ENCODE data around the gene SELENOS.
"Not testable (repeated sequence)": the region's sequence is repeated elsewhere in the genome, so short reads cannot be mapped to it uniquely, and the experiment has no call there.

The SELENOS gene

GRCh38 chr15:101309436-101310160 lies 32.3 kb upstream of the SELENOS start:
- no peak for DNase-seq

- no peak for DNase-seq
Measured at GRCh38 chr15:101308604-101309435, 31.5 kb upstream of the SELENOS start.

- no peak for DNase-seq
Measured at GRCh38 chr15:101307897-101308603, 30.8 kb upstream of the SELENOS start.

- DNase-seq, result no peak
Measured at GRCh38 chr15:101307048-101307896, 30.0 kb upstream of the SELENOS start.

GRCh38 chr15:101306341-101307047 lies 29.2 kb upstream of the SELENOS start:
- DNase-seq, result no peak

GRCh38 chr15:101305820-101306255 lies 28.6 kb upstream of the SELENOS start:
- no peak for DNase-seq

GRCh38 chr15:101303408-101303807 lies 26.1 kb upstream of the SELENOS start:
- DNase-seq, result no peak

- no peak for DNase-seq
Measured at GRCh38 chr15:101296418-101297405, 19.4 kb upstream of the SELENOS start.

- DNase-seq, result no peak
Measured at GRCh38 chr15:101295607-101296161, 18.4 kb upstream of the SELENOS start.

- peak; percentile 91 for DNase-seq
Measured at GRCh38 chr15:101294731-101295606, 17.7 kb upstream of the SELENOS start, which contains the start of gene SNRPA1. Gene SNRPA1, minus strand, starts transcription at chr15:101295248. Its CDS starts 70 bp downstream, at chr15:101295178.

GRCh38 chr15:101293122-101293521 lies 15.8 kb upstream of the SELENOS start:
- no peak for DNase-seq

- DNase-seq, result no peak
Measured at GRCh38 chr15:101288905-101289513, 11.7 kb upstream of the SELENOS start.

GRCh38 chr15:101287342-101287741 lies 10.1 kb upstream of the SELENOS start:
- not testable (repeated sequence) for DNase-seq

- DNase-seq, result no peak
Measured at GRCh38 chr15:101286471-101287114, 9.3 kb upstream of the SELENOS start.

GRCh38 chr15:101283931-101284330 lies 6.6 kb upstream of the SELENOS start:
- no peak for DNase-seq

GRCh38 chr15:101280007-101280406 lies 2.7 kb upstream of the SELENOS start:
- no peak for DNase-seq

GRCh38 chr15:101277943-101278564 lies 769 bp upstream of the SELENOS start:
- no peak for DNase-seq
